Skin epidermis (tissue), 12 donors: ENCODE measurements around the gene SLC30A7.
"Not testable (repeated sequence)": the region's sequence is repeated elsewhere in the genome, so short reads cannot be mapped to it uniquely, and the experiment has no call there.

ENCODE experiments used
- H3K27ac ChIP-seq, 21 experiments: fragments of 200-600 bp; sonication (generic) in 11 of 21; one replicate each; pipeline ENCODE4 v1.5.0; 2020; ENCODE audit warnings: mild to moderate bottlenecking in 3 of 21, inconsistent platforms in 2 of 21, moderate library complexity in 2 of 21
- H3K4me3 ChIP-seq, 7 experiments: fragments of 200-600 bp; sonication (generic) in 2 of 7; one replicate each; pipeline ENCODE4 v1.5.0; 2020; ENCODE audit warnings: inconsistent platforms in 2 of 7, mild to moderate bottlenecking in 2 of 7, moderate library complexity in 1 of 7

SLC30A7 gene

DNA sequence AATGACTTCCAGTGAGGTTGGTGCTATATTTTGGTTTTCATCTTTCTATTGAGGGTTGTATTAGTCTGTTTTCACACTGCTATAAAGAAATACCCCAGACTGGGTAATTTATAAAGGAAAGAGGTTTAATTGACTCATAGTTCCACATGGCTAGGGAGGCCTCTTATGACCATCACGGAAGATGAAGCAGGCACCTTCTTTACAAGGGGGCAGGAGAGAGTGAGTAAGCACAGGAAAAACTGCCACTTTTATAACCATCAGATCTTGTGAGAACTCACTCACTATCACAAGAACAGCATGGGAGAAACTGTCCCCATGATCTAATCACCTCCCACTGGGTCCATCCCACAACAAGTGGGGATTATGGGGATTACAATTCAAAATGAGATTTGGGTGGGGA is 6.9 kb upstream of the SLC30A7 start:
- not testable (repeated sequence) for H3K4me3 ChIP-seq, H3K27ac ChIP-seq

DNA sequence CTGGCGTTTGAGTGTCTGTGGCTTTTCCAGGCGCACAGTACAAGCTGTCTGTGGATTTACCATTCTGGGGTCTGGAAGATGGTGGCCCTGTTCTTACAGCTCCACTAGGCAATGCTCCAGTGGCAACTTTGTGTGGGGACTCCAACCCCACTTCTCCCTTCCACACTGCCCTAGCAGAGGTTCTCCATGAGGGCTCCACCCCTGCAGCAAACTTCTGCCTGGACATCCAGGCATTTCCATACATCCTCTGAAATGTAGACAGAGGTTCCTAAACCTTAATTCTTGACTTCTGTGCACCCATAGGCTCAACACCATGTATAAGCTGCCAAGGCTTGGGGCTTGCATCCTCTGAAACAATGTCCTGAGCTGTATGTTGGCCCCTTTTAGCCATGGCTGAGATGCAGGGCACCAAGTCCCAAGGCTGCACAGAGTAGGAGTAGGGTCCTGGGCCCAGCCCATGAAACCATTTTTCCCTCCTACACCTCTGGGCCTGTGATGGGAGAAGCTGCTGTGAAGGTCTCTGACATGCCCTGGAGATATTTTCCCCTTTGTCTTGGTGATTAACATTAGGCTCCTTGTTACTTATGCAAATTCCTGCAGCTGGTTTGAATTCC is 5.9 kb upstream of the SLC30A7 start:
- not testable (repeated sequence) for H3K27ac ChIP-seq

DNA sequence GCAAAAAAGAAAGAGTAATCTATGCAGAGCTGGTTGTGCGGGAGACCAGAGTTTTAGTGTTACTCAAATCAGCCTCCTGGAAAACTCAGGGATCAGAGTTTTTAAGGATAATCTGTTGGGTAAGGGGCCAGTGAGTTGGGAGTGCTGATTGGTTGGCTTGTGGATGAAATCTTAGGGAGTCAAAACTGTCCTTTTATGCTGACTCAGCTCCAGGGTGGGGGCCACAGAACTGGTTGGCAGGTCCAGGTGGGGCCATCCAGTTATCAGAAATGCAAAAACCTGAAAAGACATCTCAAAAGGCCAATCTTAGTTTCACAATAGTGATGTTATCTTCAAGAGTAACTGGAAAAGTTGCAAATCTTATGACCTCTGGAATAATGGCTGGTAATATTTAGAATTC is 4.5 kb upstream of the SLC30A7 start:
- Histone ChIP-seq H3K27ac (no peak overlapping the region), H3K4me3 (no peak overlapping the region)

More for the DNA sequence above, 5.9 kb upstream of the SLC30A7 start:
- H3K4me3 ChIP-seq = not testable (repeated sequence)

DNA sequence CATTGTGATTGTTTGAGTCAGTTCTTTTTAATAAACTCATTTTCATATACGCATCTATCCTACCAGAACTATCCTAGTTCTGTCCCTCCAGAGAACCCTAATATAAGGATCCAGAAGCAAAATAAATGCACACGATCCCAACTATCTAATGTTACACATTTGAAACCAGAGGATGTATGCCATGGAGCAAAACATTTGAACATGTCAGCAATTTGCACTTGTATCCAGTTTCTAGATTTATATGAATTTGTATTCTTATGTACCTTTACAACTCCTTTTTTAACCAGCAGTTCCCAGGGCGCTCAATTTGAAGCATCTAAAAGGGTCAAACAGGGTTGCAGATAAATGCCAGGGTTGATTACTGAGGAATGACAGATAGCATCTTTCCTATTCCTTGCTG is 3.3 kb upstream of the SLC30A7 start:
- Histone ChIP-seq H3K27ac (no peak overlapping the region), H3K4me3 (no peak overlapping the region)

DNA sequence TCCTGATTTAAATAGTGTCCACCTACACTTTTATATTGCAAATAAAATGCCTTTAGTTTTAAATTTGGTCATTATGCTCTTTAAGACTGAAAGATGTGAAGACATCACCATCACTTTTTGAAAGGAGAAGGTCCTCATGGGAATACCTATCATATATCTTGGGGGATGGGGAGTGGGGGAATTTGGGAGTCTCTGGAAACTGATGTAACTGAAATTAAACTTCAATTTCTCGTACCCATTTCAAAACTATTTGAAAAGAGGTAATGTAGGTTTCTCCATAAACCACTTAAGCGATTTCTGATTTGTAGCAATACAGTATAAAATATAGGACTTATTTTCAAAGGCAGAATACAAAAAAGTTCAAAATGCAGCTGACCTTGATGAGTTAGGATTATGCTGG is 2.2 kb upstream of the SLC30A7 start:
- peak overlapping the region in 2 of 7 experiments; percentile 67 to 78 for H3K4me3 ChIP-seq

DNA sequence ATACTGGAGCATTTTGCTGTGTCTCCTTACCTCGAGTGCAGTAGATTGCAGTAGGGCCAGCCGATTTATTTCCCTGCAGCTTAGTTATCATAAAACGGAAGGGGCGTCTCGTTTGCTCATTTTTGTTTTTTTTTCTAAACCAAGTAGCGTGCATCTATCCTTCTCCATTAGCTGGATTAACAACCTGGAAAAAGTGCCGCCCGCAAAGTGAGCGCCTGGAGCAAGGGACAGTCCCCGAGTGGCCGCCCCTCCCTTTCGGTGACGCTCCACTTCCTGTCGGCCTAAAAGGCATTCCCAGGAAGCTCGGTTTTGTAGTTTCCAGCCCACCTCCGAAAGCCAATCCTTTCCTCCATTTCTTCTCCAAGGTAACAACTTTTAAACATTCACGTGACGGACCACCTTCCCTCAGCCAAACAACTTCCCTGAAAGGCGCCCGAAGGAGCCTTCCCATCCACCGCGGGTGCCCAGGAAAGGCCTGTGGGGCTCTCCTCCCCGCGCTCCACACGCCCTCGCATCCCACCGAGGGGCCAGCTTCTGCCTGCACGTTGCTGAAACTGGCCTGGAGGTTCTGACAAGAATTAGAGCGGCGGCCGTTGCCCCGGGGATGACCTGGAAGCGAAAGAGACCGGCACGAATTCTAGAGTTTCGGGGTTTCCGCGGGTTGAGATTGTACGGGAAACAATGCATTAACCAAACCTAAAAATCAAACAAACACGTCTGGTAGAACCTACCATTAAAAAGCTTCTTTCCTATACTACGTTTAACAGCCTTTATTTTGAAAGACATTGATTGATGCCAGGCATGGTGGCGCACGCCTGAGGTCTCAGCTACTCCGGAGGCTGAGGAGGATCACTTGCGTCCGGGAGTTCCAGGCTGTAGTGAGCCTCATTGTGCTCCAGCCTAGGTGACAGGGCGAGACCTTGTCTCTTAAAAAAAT is 1.0 kb upstream of the SLC30A7 start, which contains the start of gene EXTL2:
Gene EXTL2 (minus strand): TSS at position 240 of the 937 bp plus-strand sequence. CDS start 6,085 bp downstream, outside the sequence.
- peak within 1 kb of the TSS; percentile 52 to 84 (median 78) for H3K4me3 ChIP-seq
- peak within 1 kb of the TSS; percentile 77 to 99 (median 93) for H3K27ac ChIP-seq

More for the DNA sequence above, 2.2 kb upstream of the SLC30A7 start:
- peak overlapping the region in 2 of 21 experiments; percentile 90 to 97 for H3K27ac ChIP-seq

DNA sequence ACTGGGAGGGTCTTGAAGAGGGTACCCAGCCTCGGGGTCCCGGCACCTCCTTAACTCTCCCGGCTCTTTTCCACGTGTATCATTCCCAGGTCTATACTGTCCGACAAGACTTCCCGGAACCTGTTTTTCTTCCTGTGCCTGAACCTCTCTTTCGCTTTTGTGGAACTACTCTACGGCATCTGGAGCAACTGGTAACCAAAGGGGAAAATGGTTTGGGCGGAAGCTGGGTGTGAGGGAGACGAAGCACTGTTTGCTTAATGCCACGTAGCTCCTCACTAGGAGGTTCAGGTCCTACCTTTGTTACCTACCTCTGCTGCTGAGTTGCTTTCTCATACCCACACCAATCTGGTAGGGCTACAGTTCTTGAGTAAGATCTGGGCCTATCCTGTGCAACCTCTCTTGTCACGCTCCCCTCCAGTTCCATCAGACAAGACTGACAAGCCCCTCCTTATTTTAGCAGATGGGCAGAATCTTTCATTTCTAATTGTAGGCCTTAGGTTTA is 642 bp downstream of the SLC30A7 start:
- peak overlapping the region; percentile 52 to 84 (median 78) for H3K4me3 ChIP-seq
- peak overlapping the region; percentile 79 to 99 (median 93) for H3K27ac ChIP-seq

DNA sequence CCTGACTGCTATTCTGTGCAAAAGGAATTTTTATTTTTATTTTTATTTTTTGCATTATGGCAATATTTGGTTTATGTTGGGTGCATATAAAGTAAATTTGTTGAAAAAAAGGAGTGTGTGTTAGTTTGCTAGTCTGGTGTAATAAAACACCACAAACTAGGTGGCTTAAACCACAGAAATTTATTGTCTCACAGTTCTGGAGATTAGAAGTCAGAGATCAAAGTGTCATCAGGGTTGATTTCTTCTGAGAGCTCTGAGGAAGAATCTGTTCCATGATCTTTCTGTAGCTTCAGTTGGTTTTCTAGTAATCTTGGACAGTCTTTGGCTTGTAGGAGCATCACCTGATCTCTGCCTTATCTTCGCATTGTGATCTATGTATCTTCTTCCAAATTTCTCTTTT is 6.5 kb downstream of the SLC30A7 start:
- no peak overlapping the region for H3K4me3 ChIP-seq
- H3K27ac ChIP-seq = no peak overlapping the region

DNA sequence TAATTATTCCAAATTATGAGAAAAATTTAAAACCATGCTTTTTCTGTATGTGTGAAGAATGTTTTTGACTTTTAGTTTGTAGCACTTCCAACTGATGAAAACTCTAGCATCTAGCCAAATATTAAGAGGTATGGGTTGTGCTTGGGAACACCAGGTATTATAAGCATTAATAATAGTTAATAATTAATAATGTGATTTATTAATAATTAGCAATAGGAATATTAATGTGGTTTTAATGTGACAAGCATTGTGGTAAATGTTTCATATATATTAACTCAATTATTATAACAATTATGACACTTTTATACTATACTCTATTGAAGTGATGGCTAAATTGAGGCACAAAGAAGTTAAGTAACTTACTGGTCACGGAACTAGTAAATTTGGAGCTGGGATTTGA is 7.9 kb downstream of the SLC30A7 start:
- no peak overlapping the region for H3K27ac ChIP-seq
- no peak overlapping the region for H3K4me3 ChIP-seq

DNA sequence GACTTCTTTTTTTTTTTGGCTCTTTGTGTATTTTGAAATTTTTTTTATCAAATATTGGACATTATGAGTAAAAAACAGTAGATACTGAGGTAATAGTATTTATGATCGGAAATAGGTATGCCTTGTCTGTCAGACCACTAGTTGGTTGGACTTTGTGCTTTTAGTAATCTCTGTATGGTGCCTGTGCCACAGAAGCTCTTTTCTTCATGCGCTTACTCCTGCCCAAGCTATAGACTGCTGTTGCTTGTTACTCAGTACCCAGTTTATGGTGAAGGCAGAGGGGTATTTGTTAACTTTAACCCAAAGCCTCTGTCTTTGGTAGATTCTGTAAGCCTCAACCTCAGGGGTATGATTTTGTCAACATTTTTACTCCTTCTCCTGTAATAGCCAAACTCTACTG is 8.6 kb downstream of the SLC30A7 start:
- H3K4me3 ChIP-seq = no peak overlapping the region
- H3K27ac ChIP-seq = no peak overlapping the region

DNA sequence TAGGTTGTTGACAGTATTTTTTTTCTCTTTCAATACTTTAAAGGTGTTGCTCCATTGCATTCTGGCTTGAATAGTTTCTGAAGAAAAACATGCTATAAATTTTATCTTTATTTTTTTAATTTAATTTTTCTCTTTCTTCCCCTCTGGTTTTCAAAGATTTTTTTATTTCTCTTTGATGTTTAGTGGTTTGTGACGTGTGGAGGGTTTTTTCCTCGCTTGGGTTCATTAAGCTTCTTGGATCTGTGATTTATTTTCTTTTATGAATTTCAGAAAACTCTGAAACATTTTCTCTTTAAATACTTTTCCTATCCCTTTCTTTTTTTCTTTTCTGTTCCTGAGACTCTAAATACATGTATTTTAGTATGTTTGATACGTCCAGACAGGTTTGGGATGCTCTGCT is 9.3 kb downstream of the SLC30A7 start:
- H3K27ac ChIP-seq = no peak overlapping the region
- no peak overlapping the region for H3K4me3 ChIP-seq

DNA sequence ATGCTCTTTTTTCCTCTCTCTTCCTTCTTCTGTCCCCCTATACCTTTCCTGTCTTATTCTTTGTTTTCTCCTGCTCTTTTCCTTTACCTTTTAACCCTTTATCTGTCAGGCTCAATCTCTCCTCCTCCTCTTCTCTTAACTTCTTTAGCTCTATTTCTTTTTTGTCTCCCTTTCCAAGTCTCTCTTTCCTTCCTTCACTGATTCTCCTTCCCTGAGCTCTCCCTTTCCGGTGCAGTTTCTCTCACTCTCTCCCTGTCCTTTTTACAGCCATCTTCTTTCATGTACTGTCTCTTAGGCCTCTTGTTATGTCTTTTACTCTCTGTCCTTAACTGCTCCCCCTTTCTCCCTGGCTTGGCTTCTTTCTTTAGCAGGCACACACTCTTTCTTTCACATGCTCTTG is 12.0 kb downstream of the SLC30A7 start:
- H3K27ac ChIP-seq = no peak overlapping the region
- H3K4me3 ChIP-seq = no peak overlapping the region

DNA sequence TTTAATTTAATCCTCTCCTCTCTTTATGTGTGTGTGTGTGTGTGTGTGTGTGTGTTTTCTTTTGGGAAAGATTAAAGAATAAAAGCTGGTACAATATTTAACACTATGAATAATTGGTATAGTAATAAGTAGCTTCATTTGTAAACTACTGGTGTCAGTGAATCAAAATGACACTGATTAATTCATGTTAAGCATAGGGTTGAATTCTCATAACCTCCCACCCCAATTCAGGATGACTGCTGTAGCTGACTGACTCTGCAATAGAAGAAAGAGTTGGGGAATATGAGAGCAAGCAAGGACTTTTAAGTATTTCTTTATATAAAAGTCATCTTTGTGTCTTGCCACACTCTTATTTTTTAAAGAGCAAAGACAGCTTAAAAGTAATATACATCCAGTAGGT is 13.1 kb downstream of the SLC30A7 start:
- Histone ChIP-seq H3K27ac (no peak overlapping the region), H3K4me3 (no peak overlapping the region)

DNA sequence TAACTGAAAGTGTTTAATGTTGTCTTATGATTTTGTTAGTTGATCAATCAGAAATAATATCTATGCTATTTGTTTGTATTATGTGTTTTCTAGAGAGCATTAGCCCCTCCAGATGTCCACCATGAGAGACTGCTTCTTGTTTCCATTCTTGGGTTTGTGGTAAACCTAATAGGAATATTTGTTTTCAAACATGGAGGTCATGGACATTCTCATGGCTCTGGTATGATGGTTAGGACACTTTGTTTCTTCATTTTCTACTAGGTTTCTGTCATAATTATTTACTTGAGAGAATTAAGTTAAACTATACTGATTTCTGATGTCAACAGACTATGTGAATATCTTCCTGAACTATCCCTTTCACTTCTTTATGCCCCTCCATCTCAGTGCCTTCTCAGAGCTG is 16.1 kb downstream of the SLC30A7 start:
- no peak overlapping the region for H3K4me3 ChIP-seq
- H3K27ac ChIP-seq = no peak overlapping the region

DNA sequence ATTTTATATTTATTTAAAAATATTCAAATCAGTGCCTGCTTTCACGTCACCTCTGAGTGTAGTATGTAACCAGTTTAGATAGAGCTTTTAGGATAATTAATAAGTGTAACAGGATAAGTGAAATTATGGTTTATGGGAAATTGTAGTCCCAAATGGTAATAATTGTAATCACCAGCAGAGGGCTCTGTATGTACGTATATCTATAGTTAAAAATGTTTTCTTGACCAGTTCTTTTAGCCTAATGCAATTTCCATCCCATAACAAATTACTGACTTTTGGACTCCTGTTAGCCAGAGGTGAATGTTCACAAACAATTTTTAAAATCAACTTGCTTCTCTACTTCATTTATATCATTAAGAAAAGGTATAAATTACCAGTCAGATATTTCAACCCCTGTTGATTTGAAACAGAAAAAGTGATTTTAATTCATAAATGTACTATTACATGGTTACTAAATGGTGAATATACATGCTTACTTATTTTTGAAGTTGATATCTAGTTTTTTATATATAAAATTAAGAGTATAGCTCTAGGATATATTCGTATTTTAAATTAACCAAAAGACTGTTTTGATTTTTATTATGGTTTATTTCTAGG is 25.3 kb downstream of the SLC30A7 start:
- Histone ChIP-seq H3K4me3 (no peak overlapping the region), H3K27ac (no peak overlapping the region)

DNA sequence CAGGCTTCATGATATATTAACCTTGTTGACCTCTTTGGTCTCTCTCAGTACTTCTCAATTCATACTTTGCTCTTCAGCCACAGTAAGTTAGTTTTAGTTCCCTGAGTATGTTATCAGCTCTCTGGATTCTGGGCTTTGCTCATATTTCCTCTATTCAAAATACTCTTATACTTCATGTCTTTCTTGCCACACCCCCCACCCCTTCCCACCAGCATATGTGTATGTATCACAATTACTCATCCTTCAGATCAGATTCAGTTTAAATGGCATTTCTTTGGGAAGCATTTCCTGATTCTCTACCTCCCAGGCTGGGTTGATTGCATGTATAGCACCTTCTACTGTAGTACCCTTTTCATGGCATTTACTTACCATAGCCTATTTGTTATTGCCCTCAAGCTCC is 28.3 kb downstream of the SLC30A7 start:
- peak overlapping the region in 1 of 21 experiments; percentile 19 for H3K27ac ChIP-seq
- no peak overlapping the region for H3K4me3 ChIP-seq

DNA sequence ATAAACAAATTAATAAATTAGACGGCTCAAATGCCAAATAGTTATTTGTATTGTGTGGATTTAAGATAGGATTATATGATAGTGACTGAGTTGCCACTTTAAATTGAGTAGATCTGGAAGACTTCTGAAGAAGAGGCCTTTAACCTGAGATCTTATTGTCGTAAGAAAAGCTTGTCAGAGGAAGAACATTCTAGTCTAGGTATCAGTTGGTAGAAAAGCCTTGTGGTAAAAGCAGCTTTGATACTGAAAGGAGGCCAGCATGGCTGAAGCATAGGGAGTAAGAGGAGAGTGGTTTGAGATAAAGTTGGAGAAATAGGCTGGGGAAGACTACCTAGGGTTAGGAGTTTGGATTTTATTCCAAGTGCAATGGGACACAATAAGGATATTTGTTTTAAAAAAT is 29.1 kb downstream of the SLC30A7 start:
- H3K27ac ChIP-seq = peak overlapping the region in 2 of 21 experiments; percentile 2 to 66
- H3K4me3 ChIP-seq = no peak overlapping the region

DNA sequence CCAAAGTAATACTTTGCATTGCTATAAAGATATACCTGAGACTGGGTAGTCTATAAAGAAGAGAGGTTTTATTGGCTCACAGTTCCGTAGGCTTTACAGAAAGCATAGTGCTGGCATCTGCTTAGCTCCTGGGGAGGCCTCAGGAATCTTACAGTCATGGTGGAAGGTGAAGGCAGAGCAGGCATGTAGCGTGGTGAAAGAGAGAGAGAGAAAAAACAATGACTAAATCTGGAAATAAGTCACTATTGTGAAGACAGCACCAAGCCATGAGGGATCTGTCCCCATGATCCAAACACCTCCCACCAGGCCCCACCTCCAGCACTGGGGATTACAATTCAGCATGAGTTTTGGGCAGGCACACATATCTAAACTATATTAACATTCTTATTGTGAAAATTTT is 30.4 kb downstream of the SLC30A7 start:
- Histone ChIP-seq H3K27ac (peak overlapping the region in 4 of 21 experiments; percentile 5 to 66 (median 24)), H3K4me3 (no peak overlapping the region)

DNA sequence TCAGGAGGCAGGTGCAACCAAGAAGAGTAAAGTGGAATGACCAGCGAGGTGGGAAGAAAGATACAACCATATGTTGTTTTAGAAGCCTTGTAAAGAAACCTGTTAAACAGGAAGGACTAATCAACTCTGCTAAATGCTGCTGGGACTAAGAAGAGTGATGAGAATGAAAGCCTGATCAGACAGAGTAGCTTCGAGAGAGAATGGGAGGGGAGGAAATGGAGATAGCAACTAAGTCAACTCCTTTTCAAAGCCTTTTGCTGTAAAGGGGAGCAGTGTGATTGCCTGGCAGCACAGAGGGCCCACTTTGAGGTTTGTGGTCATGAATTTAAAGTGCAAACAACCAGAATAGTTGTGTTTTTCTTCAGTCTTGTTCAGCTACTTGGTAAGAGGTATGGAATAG is 31.4 kb downstream of the SLC30A7 start:
- H3K4me3 ChIP-seq = no peak overlapping the region
- H3K27ac ChIP-seq = peak overlapping the region in 11 of 21 experiments; percentile 3 to 66 (median 42)

DNA sequence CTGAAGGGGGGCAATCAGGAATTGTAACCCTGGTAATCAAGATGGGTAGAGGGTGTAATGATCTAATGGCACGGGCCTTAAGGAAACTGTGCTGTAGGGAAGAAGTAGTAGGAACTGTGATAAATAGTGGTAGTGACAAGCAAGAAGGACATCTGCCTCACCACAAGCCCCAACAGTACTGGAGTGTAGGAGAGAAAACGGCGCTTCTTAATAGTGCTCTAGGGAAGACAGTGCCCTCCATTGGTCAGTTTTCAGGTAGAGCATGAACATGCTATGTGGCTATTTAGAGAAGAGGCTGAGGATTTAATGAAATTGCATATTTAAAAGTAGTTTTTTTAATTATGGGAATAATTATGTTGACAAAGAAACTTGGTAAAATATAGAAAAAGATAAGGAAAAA is 32.2 kb downstream of the SLC30A7 start:
- peak overlapping the region in 9 of 21 experiments; percentile 5 to 66 (median 44) for H3K27ac ChIP-seq
- H3K4me3 ChIP-seq = no peak overlapping the region
